HepG2 (cell line): Measurements from ENCODE around the gene CACNA1D. TPM values are rescaled to one million over a fixed set of nuclear protein-coding genes. Genes with fewer than 3 reads are reported as not detected.

Source experiments
- ATAC-seq: fragments of 200-7000 bp; cut with Tn5 transposase; 3 replicates; pipeline ENCODE4 v1.9.1; 2020; ENCODE audit warnings: mild to moderate bottlenecking, moderate library complexity
- BruUV-seq: library from RNA; stranded (reverse); fragments of 400-500 nt; replicated peaks from 2 replicates; lab custom pipeline; 2021; lab: Mats Ljungman, UMichigan
- CTCF ChIA-PET: fragments of 300-600 bp; formaldehyde crosslinking; extraction: SDS; loops from one replicate; lab custom pipeline; 2021; ENCODE audit warnings: low total read pairs, inconsistent platforms, low intra/inter-chr PET ratio; lab: Yijun Ruan, JAX
- POLR2A ChIA-PET: fragments of 350-600 bp; sonication (Branson Sonifier 250); formaldehyde crosslinking; loops from one replicate; lab custom pipeline; 2020; ENCODE audit warnings: antibody characterized with exemption, inconsistent platforms; lab: Yijun Ruan, JAX
- DNase-seq: peaks from one replicate; pipeline ENCODE4 v3.0.0-alpha.2; 2015; ENCODE audit warnings: low spot score
- FAIRE-seq: peaks from 3 replicates; lab custom pipeline; 2011; peaks lifted over from hg19 to GRCh38; lab: Jason Lieb, UNC
- H2AFZ ChIP-seq: one replicate; pipeline ENCODE4 v1.6.1; 2011; ENCODE audit warnings: low read length, inconsistent platforms
- H3K27ac ChIP-seq: fragments of 300-600 bp; 3 replicates; pipeline ENCODE4 v1.8.0; 2011; ENCODE audit warnings: mixed run types, mild to moderate bottlenecking, mixed read lengths, low read length, inconsistent platforms; ENCODE audit not compliant: insufficient read depth; ENCODE audit errors: extremely low read length
- H3K27me3 ChIP-seq, 2 experiments: fragments of 200-600 bp in 1 of 2; 2 replicates in 1 of 2; 3 replicates in 1 of 2; pipeline versions ENCODE4 v1.6.0 to v1.8.0; 2011; ENCODE audit warnings: low read length in 2 of 2, mild to moderate bottlenecking in 2 of 2, moderate library complexity in 2 of 2, inconsistent platforms in 1 of 2; ENCODE audit not compliant: insufficient read depth in 2 of 2, control insufficient read depth in 1 of 2
- H3K36me3 ChIP-seq, 2 experiments: fragments of 200-600 bp in 1 of 2; replicated peaks in 1 of 2; 2 replicates in 1 of 2; 3 replicates in 1 of 2; pipeline versions ENCODE4 v1.5.1 to v1.8.0; 2011; ENCODE audit warnings: low read length in 2 of 2, inconsistent platforms in 1 of 2; ENCODE audit not compliant: insufficient read depth in 2 of 2, control insufficient read depth in 1 of 2
- H3K4me1 ChIP-seq: 2 replicates; pipeline ENCODE4 v1.5.1; 2012; ENCODE audit warnings: low read length, inconsistent platforms; ENCODE audit not compliant: insufficient read depth
- H3K4me2 ChIP-seq: 2 replicates; pipeline ENCODE4 v1.6.0; 2011; ENCODE audit warnings: low read depth, low read length, inconsistent platforms
- H3K4me3 ChIP-seq, 3 experiments: fragments of 200-600 bp in 1 of 3; sonication (generic), shearing (Covaris generic) in 1 of 3; replicated peaks in 1 of 3; 2 replicates each; pipeline ENCODE4 v1.5.1; 2011 to 2016; ENCODE audit warnings: low read length in 3 of 3, inconsistent platforms in 2 of 3, low read depth in 2 of 3, mild to moderate bottlenecking in 2 of 3, control low read depth in 1 of 3, mixed read lengths in 1 of 3; ENCODE audit not compliant: insufficient read depth in 1 of 3
- H3K79me2 ChIP-seq: one replicate; pipeline ENCODE4 v1.6.1; 2011; ENCODE audit warnings: low read length, inconsistent platforms; ENCODE audit not compliant: insufficient read depth
- H3K9ac ChIP-seq: 2 replicates; pipeline ENCODE4 v1.6.0; 2011; ENCODE audit warnings: mild to moderate bottlenecking, low read depth, low read length, inconsistent platforms; ENCODE audit not compliant: insufficient read depth
- H3K9me3 ChIP-seq: 2 replicates; pipeline ENCODE4 v1.5.1; 2012; ENCODE audit warnings: mild to moderate bottlenecking, low read length
- H4K20me1 ChIP-seq: 2 replicates; pipeline ENCODE4 v1.6.0; 2011; ENCODE audit warnings: inconsistent platforms, mild to moderate bottlenecking, low read length, moderate library complexity; ENCODE audit not compliant: insufficient read depth
- AHR ChIP-seq: IDR thresholded peaks from 2 replicates; pipeline ENCODE4 v1.6.1; 2018; ENCODE audit warnings: missing genetic modification reagents, missing compliant biosample characterization
- ATF7 ChIP-seq, 2 experiments: fragments of 450-650 bp in 1 of 2; sonication (generic) in 1 of 2; formaldehyde crosslinking in 1 of 2; IDR thresholded peaks; 2 replicates each; pipeline versions ENCODE4 v1.4.0 to v1.6.1; 2016 to 2020; ENCODE audit warnings: antibody characterized with exemption in 1 of 2, mild to moderate bottlenecking in 1 of 2, missing genetic modification reagents in 1 of 2
- CHCHD3 ChIP-seq: sonication (generic); formaldehyde crosslinking; IDR thresholded peaks from 2 replicates; pipeline ENCODE4 v1.8.0; 2022; ENCODE audit warnings: mild to moderate bottlenecking, missing genetic modification reagents, moderate library complexity
- EZH2 ChIP-seq: conservative IDR thresholded peaks from 2 replicates; pipeline ENCODE4 v1.6.1; 2012; ENCODE audit warnings: mild to moderate bottlenecking, low read depth, low read length, moderate library complexity
- HNRNPL ChIP-seq: fragments of 200-400 bp; formaldehyde crosslinking; IDR thresholded peaks from 2 replicates; pipeline ENCODE4 v1.6.1; 2017; ENCODE audit warnings: mild to moderate bottlenecking, low read depth, low read length
- PCBP2 ChIP-seq: fragments of 200-400 bp; formaldehyde crosslinking; optimal IDR thresholded peaks from 2 replicates; pipeline ENCODE3; 2018; ENCODE audit warnings: low read length, low read depth; ENCODE audit not compliant: poor library complexity, severe bottlenecking
- RBM22 ChIP-seq: fragments of 200-400 bp; formaldehyde crosslinking; optimal IDR thresholded peaks from 2 replicates; pipeline ENCODE3; 2017; ENCODE audit warnings: mild to moderate bottlenecking, low read length, moderate library complexity
- RXRA ChIP-seq: sonication (generic); formaldehyde crosslinking; IDR thresholded peaks from 2 replicates; pipeline ENCODE4 v1.5.1; 2020; ENCODE audit warnings: missing genetic modification reagents
- TIGD3 ChIP-seq: sonication (generic); formaldehyde crosslinking; IDR thresholded peaks from 2 replicates; pipeline ENCODE4 v1.5.1; 2020; ENCODE audit warnings: mild to moderate bottlenecking, missing genetic modification reagents, borderline replicate concordance
- ZBTB3 ChIP-seq: sonication (generic); formaldehyde crosslinking; IDR thresholded peaks from 2 replicates; pipeline ENCODE4 v1.4.0; 2020; ENCODE audit warnings: low read depth, mild to moderate bottlenecking, moderate library complexity, missing genetic modification reagents, borderline replicate concordance
- ZBTB34 ChIP-seq: sonication (generic); formaldehyde crosslinking; IDR thresholded peaks from 2 replicates; pipeline ENCODE4 v1.8.0; 2022; ENCODE audit warnings: mild to moderate bottlenecking, missing genetic modification reagents
- ZNF883 ChIP-seq: sonication (generic); formaldehyde crosslinking; IDR thresholded peaks from 2 replicates; pipeline ENCODE4 v1.5.1; 2020; ENCODE audit warnings: mild to moderate bottlenecking, missing genetic modification reagents; ENCODE audit errors: not compliant biosample characterization
- ZSCAN25 ChIP-seq: sonication (generic); formaldehyde crosslinking; IDR thresholded peaks from 2 replicates; pipeline ENCODE4 v1.8.0; 2022; ENCODE audit warnings: mild to moderate bottlenecking, missing genetic modification reagents
- WGBS: methylation state at CpG from one replicate; pipeline ENCODE4 v1.1.6; 2017; ENCODE audit warnings: low lambda C conversion rate; 5-methylcytosine and 5-hydroxymethylcytosine counted together
- in situ Hi-C: cut with HindIII; loops from 2 replicates; pipeline ENCODE4 v1.10.0; 2017; ENCODE audit warnings: low pct_unique_long_range_greater_than_20kb; ENCODE audit not compliant: extremely low pct_ligation_motif_present
- intact Hi-C: fragments of 100-400 bp; cut with micrococcal nuclease; formaldehyde crosslinking; loops from one replicate; pipeline ENCODE4 v1.10.0; 2022; ENCODE audit not compliant: unreplicated experiment
- polyA plus RNA-seq, 8 experiments: library from polyadenylated mRNA; depleted of rRNA in 3 of 8; stranded (reverse) in 7 of 8; unstranded in 1 of 8; fragments of >200 nt; fragmentation: Illumina TruSeq in 4 of 8; extraction: Trizol in 4 of 8; gene quantifications; 2 replicates each; pipeline versions ENCODE4 v1.2.1 to v1.2.3, GENCODE V29; 2011 to 2016; ENCODE audit warnings: low read depth in 4 of 8, missing spikeins in 1 of 8, mixed read lengths in 1 of 8; ENCODE audit not compliant: insufficient read depth in 1 of 8
- total RNA-seq, 5 experiments: library from RNA; depleted of rRNA; stranded (reverse); fragments of >200 nt; fragmentation: Illumina TruSeq; extraction: Trizol; gene quantifications; 2 replicates each; pipeline ENCODE4 v1.2.3, GENCODE V29; 2016; ENCODE audit warnings: low read depth in 1 of 5
- TF ChIP-seq, protein P1 (sequence below): sonication (generic); formaldehyde crosslinking; IDR thresholded peaks from 2 replicates; pipeline ENCODE4 v1.8.1; 2023; ENCODE audit warnings: mild to moderate bottlenecking, inconsistent platforms, moderate library complexity, missing genetic modification reagents, borderline replicate concordance
- TF ChIP-seq, protein P2 (sequence below): sonication (generic); formaldehyde crosslinking; conservative IDR thresholded peaks from 2 replicates; pipeline ENCODE4 v1.4.0; 2020; ENCODE audit warnings: missing genetic modification reagents

Gene CACNA1D
- total and polyA plus RNA-seq, 2 of the 13 experiments (the other 11 are each of a cell fraction or from before 2014, with no cell fraction given) = 0.26 to 0.38 TPM

GRCh38 chr3:53739966-53740365 is 245.6 kb downstream of the CACNA1D start:
- H3K4me3 ChIP-seq = no peak overlapping the region
- no peak for ATAC-seq
- no TSS peak for BruUV-seq
- no peak overlapping the region for H2AFZ ChIP-seq
- H3K9me3 ChIP-seq = no peaks in the 10 kb centered on the region
- DNase-seq = no peak
- ChIA-PET POLR2A (no interaction called here), CTCF (no interaction called here)
- no peak overlapping the region for H3K27ac ChIP-seq
- H3K4me2 ChIP-seq = no peak overlapping the region
- no peak overlapping the region for H3K9ac ChIP-seq
- no peaks in the 10 kb centered on the region for H3K36me3 ChIP-seq
- intact Hi-C loops = no loop called here
- no peaks in the 10 kb centered on the region for H3K79me2 ChIP-seq
- H3K4me1 ChIP-seq = no peaks in the 10 kb centered on the region
- no peaks in the 10 kb centered on the region for H4K20me1 ChIP-seq
- 78% methylated on average over 4 of the region's 4 CpGs for WGBS
- no peak for FAIRE-seq
- in situ Hi-C loops = no loop called here
- TF ChIP-seq ZSCAN25 (CRISPR knock-in tag) (no peak), ZNF883 (CRISPR knock-in tag) (no peak), RBM22 (no peak), TIGD3 (CRISPR knock-in tag) (no peak), ZBTB34 (no peak), AHR (no peak), EZH2 (no peak), CHCHD3 (no peak), HNRNPL (no peak), ATF7 (IDR thresholded peaks at IDR 0.05) (no peak), ATF7 (CRISPR knock-in tag; IDR thresholded peaks at IDR 0.05) (no peak), PCBP2 (no peak), RXRA (CRISPR knock-in tag) (no peak), ZBTB3 (no peak)
- TF ChIP-seq, protein P1, sequence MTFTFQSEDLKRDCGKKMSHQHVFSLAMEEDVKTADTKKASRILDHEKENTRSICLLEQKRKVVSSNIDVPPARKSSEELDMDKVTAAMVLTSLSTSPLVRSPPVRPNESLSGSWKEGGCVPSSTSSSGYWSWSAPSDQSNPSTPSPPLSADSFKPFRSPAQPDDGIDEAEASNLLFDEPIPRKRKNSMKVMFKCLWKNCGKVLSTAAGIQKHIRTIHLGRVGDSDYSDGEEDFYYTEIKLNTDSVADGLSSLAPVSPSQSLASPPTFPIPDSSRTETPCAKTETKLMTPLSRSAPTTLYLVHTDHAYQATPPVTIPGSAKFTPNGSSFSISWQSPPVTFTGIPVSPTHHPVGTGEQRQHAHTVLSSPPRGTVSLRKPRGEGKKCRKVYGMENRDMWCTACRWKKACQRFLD = no peak
- TF ChIP-seq, protein P2, sequence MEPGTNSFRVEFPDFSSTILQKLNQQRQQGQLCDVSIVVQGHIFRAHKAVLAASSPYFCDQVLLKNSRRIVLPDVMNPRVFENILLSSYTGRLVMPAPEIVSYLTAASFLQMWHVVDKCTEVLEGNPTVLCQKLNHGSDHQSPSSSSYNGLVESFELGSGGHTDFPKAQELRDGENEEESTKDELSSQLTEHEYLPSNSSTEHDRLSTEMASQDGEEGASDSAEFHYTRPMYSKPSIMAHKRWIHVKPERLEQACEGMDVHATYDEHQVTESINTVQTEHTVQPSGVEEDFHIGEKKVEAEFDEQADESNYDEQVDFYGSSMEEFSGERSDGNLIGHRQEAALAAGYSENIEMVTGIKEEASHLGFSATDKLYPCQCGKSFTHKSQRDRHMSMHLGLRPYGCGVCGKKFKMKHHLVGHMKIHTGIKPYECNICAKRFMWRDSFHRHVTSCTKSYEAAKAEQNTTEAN (CRISPR knock-in tag) = no peak
- H3K27me3 ChIP-seq = peaks cover 0 to 3% of the 10 kb centered on the region in 2 experiments; a peak in 2 of 5 replicates
